Tibial nerve (tissue), 4 donors: ENCODE measurements around the gene ARX. TPM values are rescaled to one million over a fixed set of nuclear protein-coding genes. Genes with fewer than 3 reads are reported as not detected.

Experiments
- DNase-seq, 2 donors: peaks; one replicate each; pipeline ENCODE4 v3.0.0-alpha.2; 2019; ENCODE audit warnings: low spot score in 2 of 2
- H3K27ac ChIP-seq, 4 donors: fragments of 200-600 bp; sonication (generic) in 3 of 4; one replicate each; pipeline ENCODE4 v1.5.1; 2017 to 2019; ENCODE audit warnings: mild to moderate bottlenecking in 1 of 4
- H3K27me3 ChIP-seq, 2 donors: fragments of 200-600 bp; sonication (generic) in 1 of 2; one replicate each; pipeline versions ENCODE4 v1.5.1 to v1.6.0; 2017 to 2019
- H3K36me3 ChIP-seq, 3 donors: fragments of 200-600 bp; sonication (generic); one replicate each; pipeline ENCODE4 v1.5.1; 2018 to 2019
- H3K4me1 ChIP-seq, 4 donors: fragments of 200-600 bp; sonication (generic) in 3 of 4; one replicate each; pipeline ENCODE4 v1.5.1; 2017 to 2019
- H3K4me3 ChIP-seq, 4 donors: fragments of 200-600 bp; sonication (generic) in 3 of 4; one replicate each; pipeline ENCODE4 v1.5.1; 2017 to 2019; ENCODE audit warnings: mild to moderate bottlenecking in 1 of 4, moderate library complexity in 1 of 4
- H3K9me3 ChIP-seq, 4 donors: fragments of 200-600 bp; sonication (generic) in 3 of 4; one replicate each; pipeline ENCODE4 v1.5.1; 2017 to 2019
- CTCF ChIP-seq, 5 experiments: fragments of 200-600 bp in 3 of 5; fragments of 450-650 bp in 2 of 5; sonication (generic) in 3 of 5; IDR thresholded peaks; one replicate each; pipeline ENCODE4 v1.5.1; 2016 to 2019; ENCODE audit warnings: antibody characterized with exemption in 5 of 5, mild to moderate bottlenecking in 3 of 5, moderate library complexity in 2 of 5
- EP300 ChIP-seq, 2 donors: sonication (generic); formaldehyde crosslinking; IDR thresholded peaks; one replicate each; pipeline ENCODE4 v1.6.1; 2017; ENCODE audit warnings: antibody characterized with exemption in 2 of 2, mild to moderate bottlenecking in 1 of 2
- POLR2A ChIP-seq, 2 donors: fragments of 450-650 bp; IDR thresholded peaks; one replicate each; pipeline ENCODE4 v1.6.1; 2017; ENCODE audit warnings: antibody characterized with exemption in 2 of 2, mild to moderate bottlenecking in 2 of 2, moderate library complexity in 2 of 2
- WGBS, 2 donors: methylation state at CpG; one replicate each; pipeline ENCODE4 v1.1.5; 2018; 5-methylcytosine and 5-hydroxymethylcytosine counted together
- total RNA-seq, 4 donors: library from RNA; depleted of rRNA; stranded (reverse); fragments of >200 nt; gene quantifications; one replicate each; pipeline ENCODE4 v1.1.0, GENCODE V29; 2016

The ARX gene
- total RNA-seq, 4 donors from 2014 or later: not detected

GRCh38 chrX:25001808-25002660 lies 13.7 kb downstream of the ARX start:
- H3K9me3 ChIP-seq: no peaks in the 10 kb centered on the region
- TF ChIP-seq POLR2A (IDR thresholded peaks at IDR 0.05) (no peak), EP300 (IDR thresholded peaks at IDR 0.05) (no peak), CTCF (IDR thresholded peaks at IDR 0.05) (no peak)
- H3K36me3 ChIP-seq: no peaks in the 10 kb centered on the region
- H3K27me3 ChIP-seq: peaks cover 0 to 80% of the 10 kb centered on the region in 2 donors
- 51 to 83% methylated on average over 7 to 43 of the region's 65 CpGs for WGBS, 2 donors
- DNase-seq: no peak
- H3K27ac ChIP-seq: no peak overlapping the region
- peak overlapping the region in 1 of 4 donors; percentile 19 for H3K4me3 ChIP-seq
- H3K4me1 ChIP-seq: peaks cover 0 to 31% (median 7%) of the 10 kb centered on the region in 4 donors

GRCh38 chrX:24999511-24999910 lies 16.3 kb downstream of the ARX start:
- TF ChIP-seq POLR2A (IDR thresholded peaks at IDR 0.05) (no peak), CTCF (IDR thresholded peaks at IDR 0.05) (no peak), EP300 (IDR thresholded peaks at IDR 0.05) (no peak)
- Histone ChIP-seq H3K36me3 (no peaks in the 10 kb centered on the region), H3K4me3 (no peak overlapping the region), H3K27me3 (peaks cover 0 to 67% of the 10 kb centered on the region in 2 donors), H3K27ac (no peak overlapping the region), H3K9me3 (no peaks in the 10 kb centered on the region), H3K4me1 (peaks cover 0 to 10% (median under 1%) of the 10 kb centered on the region in 4 donors)
- DNase-seq: no peak
- 52 to 96% methylated on average over 8 of the region's 8 CpGs for WGBS, 2 donors

GRCh38 chrX:24996096-24996709 lies 19.6 kb downstream of the ARX start:
- WGBS, 2 donors: 50 to 69% methylated on average over 5 of the region's 5 CpGs
- Histone ChIP-seq H3K27me3 (peaks cover 0 to 36% of the 10 kb centered on the region in 2 donors), H3K9me3 (no peaks in the 10 kb centered on the region), H3K27ac (no peak overlapping the region), H3K4me1 (no peaks in the 10 kb centered on the region), H3K4me3 (no peak overlapping the region), H3K36me3 (no peaks in the 10 kb centered on the region)
- no peak for DNase-seq
- TF ChIP-seq POLR2A (IDR thresholded peaks at IDR 0.05) (no peak), EP300 (IDR thresholded peaks at IDR 0.05) (no peak), CTCF (IDR thresholded peaks at IDR 0.05) (no peak)

- TF ChIP-seq CTCF (IDR thresholded peaks at IDR 0.05) (no peak), POLR2A (IDR thresholded peaks at IDR 0.05) (no peak), EP300 (IDR thresholded peaks at IDR 0.05) (no peak)
- 65 to 95% methylated on average over 5 to 8 of the region's 8 CpGs for WGBS, 2 donors
- no peaks in the 10 kb centered on the region for H3K9me3 ChIP-seq
- H3K27ac ChIP-seq: no peak overlapping the region
- H3K4me3 ChIP-seq: no peak overlapping the region
- no peaks in the 10 kb centered on the region for H3K4me1 ChIP-seq
- no peaks in the 10 kb centered on the region for H3K36me3 ChIP-seq
- DNase-seq: no peak
- H3K27me3 ChIP-seq: peaks cover 0 to 20% of the 10 kb centered on the region in 2 donors
These were observed 21.9 kb downstream of the ARX start for GRCh38 chrX:24993879-24994278.

- Histone ChIP-seq H3K27me3 (peaks cover 0 to 9% of the 10 kb centered on the region in 2 donors), H3K4me1 (no peaks in the 10 kb centered on the region), H3K27ac (no peak overlapping the region), H3K9me3 (no peaks in the 10 kb centered on the region), H3K4me3 (no peak overlapping the region), H3K36me3 (no peaks in the 10 kb centered on the region)
- no peak for DNase-seq
- TF ChIP-seq POLR2A (IDR thresholded peaks at IDR 0.05): no peak
- TF ChIP-seq EP300 (IDR thresholded peaks at IDR 0.05): no peak
- TF ChIP-seq CTCF (IDR thresholded peaks at IDR 0.05): no peak
- WGBS, 2 donors: 55 to 81% methylated on average over 8 of the region's 8 CpGs
These were observed 25.2 kb downstream of the ARX start for GRCh38 chrX:24990535-24990934.
